SK-MEL-5 (cell line): ENCODE data around the gene SFMBT1. TPM values are rescaled to one million over a fixed set of nuclear protein-coding genes. Genes with fewer than 3 reads are reported as not detected.
A peak's percentile ranks its signal among the peaks of the same experiment; 100 is the strongest.
"Not testable (repeated sequence)": the region's sequence is repeated elsewhere in the genome, so short reads cannot be mapped to it uniquely, and the experiment has no call there.

Experiments used
- DNase-seq: peaks from one replicate; pipeline ENCODE4 v3.0.0-alpha.2; 2016; ENCODE audit warnings: low read depth, low spot score
- in situ Hi-C: cut with HindIII; loops from 2 replicates; pipeline ENCODE4 v1.10.0; 2016; ENCODE audit warnings: low sequenced_read_pairs, high pct_unique_total_duplicates, low pct_unique_long_range_greater_than_20kb
- total RNA-seq: library from RNA; depleted of rRNA; stranded (reverse); fragments of >200 nt; shearing (Covaris generic); gene quantifications from 2 replicates; pipeline ENCODE4 v1.2.3, GENCODE V29; 2014

SFMBT1 gene
- total RNA-seq, 1 experiment from 2014 or later, result 16.4 TPM

DNA sequence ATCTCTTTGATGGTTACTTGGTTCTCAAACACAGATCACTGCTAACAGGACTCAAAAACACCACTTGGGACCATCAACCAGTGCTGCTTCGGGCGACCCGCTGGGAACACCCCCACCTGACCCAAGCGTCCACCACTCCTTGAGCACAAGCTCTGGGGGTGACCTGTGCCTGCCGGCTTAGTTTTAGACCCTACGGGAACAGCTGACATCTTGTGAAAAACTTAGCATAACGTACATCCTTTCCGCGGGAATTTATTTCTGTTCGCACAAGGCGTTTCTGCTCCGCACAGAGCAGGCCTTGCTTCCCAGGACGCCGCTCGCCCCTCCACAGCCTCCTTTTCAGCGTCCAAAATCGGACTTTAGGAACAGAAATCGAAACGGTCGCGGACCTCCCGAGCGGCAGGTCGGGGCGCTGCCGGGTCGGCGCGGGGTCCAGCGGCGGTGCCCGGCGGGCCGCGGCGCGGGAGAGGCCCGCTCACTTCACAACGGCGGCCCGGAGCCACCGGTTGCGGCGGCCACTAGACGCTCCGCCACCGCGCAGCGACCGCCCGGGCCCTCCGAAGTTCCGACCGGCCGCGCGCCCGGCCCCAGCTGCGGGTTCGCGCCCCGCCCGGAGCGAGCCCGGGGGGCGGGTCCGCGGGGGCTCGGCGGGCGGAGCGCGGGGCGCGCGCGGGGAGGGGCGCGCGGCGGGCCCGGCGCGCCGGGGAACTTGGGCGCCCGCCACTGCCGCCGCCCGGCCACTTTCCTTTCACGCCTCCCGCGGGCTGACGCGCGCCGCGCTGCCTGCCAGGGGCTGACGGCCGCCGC is 959 bp downstream of the SFMBT1 start:
- peak; percentile 58 for DNase-seq
- in situ Hi-C loops, result no loop called here

DNA sequence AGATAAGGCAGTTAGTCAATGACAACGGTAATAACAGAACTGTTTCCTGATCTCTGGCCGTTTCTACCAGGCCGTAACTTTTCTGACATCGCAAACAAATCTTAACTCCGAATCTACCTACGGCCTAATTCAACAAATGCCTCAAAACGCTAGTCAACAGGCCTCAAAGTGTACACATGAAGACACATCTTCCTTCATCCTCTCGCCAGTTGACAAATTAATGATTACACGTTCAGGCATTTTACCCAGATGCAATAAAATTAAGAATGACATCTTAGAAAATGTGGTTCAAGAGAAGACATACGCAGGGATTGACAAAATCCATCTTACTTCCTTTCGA is 1.5 kb downstream of the SFMBT1 start:
- DNase-seq, result no peak
- in situ Hi-C loops, result no loop called here

DNA sequence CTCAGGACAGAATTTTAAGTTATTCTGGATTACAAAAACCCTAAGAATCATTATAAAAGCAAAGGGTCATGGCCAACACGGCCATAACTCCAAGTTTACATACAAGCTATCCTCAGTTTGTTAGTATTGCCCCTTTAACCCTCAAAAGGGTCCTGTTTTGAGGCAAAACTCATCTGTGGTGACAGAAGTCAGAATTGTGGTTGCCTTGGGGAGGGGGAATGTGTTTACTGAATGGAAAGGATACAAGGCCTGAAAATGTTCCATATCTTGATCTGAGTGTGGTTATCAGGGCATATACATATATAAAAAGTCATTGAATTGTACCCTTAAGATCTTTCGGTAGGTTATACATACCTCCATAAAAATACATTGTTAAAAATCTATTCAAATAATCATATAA is 2.1 kb downstream of the SFMBT1 start:
- no peak for DNase-seq
- in situ Hi-C loops, result no loop called here

DNA sequence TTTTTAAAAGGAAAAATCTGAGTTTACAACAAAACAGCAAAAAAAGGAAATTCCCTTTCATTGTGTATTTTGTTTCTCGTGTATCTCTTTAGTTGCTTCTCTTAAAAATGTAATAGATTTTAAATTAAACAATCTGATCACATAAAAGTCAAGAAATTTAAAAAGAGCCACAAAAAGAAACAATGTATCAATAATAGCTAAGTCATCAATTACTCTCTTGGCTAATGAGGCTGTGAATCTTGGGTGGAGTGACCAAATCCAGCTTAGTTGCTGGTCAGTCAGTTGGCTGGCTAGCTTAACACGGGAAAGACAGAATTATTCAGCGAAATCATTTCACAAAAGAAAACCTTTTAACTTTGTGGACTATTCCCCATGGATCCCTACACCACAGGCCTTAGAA is 3.2 kb downstream of the SFMBT1 start:
- DNase-seq, result no peak

DNA sequence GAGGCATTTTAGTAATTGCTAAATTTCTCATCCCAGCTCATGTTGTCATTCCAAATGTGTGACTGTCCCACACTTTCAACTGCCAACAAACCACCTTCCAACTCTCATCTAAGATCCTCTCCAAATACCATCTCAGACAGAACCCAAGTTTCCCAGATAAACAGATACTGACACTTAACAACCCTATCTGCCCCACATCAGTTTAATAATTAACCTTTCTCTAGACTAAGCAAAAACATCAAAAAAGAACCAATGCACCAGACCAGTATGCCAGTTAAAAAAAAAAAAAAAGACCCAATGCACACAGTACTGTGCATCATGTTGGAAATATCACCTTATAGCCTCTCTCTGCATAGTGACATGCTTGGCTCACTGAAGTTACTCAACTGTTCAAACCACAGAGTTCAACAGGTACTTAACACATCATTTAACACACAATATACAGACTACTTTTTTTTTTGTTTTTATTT is 5.5 kb downstream of the SFMBT1 start:
- in situ Hi-C loops, result no loop called here
- no peak for DNase-seq

More for the DNA sequence above, 3.2 kb downstream of the SFMBT1 start:
- in situ Hi-C loops, result no loop called here

DNA sequence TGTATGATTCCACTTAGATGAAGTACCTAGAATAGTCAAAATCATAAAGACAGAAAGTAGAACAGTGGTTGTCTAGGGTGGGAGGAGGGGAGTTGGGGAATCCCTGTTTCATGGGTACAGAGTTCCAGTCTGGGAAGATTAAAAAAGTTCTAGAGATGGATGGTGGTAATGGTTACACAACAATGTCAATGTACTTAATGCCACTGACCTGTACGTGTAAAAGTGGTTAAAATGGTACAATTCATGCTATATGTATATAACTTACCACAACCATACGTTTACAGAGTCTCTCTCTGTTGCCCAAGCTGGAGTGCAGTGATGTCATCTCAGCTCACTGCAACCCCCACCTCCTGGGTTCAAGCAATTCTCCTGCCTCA is 6.5 kb downstream of the SFMBT1 start:
- in situ Hi-C loops, result no loop called here
- DNase-seq, result no peak

DNA sequence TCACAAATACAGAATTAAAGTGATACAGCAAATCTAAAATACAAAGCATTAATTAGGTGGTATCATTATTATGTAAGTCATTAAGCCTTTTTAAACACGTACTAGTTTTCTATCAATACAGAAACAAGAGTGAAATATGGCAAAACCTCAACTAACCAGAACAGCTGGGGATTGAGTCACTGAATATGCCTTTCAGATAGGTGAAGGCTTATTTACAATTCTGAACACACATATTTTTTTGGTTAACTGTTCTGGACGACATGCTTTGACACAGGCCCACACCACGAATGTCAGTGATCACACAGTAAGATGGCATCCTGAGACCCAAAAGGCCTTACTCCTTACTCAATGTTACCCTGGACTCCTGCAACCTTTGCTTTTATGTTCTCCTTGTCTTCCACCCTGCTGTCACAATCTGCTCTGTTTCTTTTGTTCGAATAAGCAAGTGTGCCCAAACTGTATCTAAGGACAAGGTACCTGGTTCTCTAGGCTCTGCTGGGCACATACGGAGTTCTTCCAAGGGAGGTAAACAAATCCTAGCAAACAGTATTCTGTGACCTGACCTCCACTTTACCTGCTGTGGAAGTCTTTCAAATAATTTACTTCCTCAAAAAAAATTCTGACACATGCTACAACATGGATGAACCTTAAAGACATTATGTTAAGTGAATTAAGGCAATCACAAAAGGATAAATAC is 7.0 kb downstream of the SFMBT1 start:
- DNase-seq, result no peak
- in situ Hi-C loops, result no loop called here

DNA sequence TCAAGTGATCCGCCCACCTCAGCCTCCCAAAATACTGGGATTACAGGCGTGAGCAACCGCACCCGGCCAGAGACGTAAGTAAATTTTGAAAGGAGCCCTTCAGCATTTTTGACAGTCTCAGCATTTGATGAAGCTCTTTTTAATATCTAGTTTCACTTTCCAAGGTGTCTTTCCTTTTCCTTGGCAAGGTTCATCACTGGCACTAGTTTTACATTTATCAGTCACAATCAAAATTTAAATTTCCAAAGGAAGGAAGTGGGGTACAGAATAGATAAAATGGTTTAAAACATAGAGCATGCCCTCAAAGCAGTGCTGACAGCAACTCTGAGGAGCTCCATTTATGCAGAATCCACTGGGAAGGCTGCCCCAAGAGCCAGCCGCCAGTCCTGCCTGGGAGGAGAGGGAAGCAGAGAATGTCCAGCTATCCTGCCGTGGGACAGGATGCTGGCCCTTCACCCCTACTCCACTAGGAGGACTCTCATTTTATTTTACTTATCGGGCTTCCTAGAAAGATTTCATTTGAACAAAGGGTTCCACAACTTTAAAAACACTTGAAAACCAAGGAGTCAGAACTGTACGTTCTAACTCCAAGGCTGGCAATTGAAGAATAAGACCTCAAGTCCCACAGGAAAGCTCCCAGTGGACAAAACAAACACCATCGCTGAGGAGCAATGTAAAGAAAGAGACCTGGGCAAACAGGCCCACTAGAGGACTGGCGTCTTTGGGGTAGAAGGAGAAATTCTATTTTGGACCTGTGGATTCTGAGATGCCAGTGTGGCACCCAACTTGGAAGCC is 9.9 kb downstream of the SFMBT1 start:
- DNase-seq, result no peak
- in situ Hi-C loops, result no loop called here

DNA sequence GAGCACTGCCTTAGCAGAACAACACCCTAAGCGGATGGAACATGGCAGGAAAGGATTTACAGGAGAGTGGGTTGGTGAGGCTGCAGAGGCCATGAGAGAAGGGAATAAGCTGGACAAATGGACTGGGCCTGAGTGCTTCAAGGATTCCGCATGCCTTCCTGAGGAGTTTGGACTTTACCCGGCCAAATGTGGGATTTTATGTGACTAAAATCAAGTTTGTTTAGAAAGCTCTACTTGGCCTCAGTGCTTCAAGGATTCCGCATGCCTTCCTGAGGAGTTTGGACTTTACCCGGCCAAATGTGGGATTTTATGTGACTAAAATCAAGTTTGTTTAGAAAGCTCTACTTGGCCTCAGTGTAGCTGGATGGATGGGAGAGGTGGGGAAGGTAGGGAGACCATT is 10.9 kb downstream of the SFMBT1 start:
- in situ Hi-C loops, DNase-seq: not testable (repeated sequence)

DNA sequence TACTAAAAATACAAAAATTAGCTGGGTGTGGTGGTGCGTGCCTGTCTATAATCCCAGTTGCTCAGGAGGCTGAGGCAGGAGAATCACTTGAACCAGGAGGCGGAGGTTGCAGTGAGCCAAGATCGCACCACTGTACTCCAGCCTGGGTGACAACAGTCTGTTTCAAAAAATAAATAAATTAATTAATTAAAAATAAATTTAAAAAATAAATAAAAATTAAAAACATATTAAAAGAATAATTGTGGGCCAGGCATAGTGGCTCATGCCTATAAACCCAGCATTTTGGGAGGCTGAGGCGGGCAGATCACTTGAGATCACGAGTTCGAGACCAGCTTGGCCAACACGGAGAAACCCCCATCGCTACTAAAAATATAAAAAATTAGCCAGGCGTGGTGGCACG is 11.5 kb downstream of the SFMBT1 start:
- in situ Hi-C loops, DNase-seq: not testable (repeated sequence)

DNA sequence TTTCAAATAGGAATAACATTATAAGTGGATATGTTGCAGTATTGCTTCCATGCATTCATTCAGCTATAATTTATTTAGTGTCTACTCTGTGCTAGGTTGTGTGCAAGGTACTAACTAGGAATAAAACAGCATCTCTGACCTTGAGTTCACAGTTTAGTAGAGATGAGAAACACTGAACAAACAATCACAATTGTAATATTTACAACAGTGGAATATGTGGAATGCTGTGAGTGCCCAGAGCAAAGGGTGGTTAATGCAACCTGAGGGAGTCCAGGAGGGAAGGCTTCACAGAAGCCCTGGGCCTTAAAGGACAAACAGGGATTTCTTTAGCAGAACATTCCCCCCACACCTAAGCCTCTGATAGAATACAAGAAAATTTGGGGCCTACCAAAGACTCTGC is 13.3 kb downstream of the SFMBT1 start:
- no peak for DNase-seq
- in situ Hi-C loops, result no loop called here

DNA sequence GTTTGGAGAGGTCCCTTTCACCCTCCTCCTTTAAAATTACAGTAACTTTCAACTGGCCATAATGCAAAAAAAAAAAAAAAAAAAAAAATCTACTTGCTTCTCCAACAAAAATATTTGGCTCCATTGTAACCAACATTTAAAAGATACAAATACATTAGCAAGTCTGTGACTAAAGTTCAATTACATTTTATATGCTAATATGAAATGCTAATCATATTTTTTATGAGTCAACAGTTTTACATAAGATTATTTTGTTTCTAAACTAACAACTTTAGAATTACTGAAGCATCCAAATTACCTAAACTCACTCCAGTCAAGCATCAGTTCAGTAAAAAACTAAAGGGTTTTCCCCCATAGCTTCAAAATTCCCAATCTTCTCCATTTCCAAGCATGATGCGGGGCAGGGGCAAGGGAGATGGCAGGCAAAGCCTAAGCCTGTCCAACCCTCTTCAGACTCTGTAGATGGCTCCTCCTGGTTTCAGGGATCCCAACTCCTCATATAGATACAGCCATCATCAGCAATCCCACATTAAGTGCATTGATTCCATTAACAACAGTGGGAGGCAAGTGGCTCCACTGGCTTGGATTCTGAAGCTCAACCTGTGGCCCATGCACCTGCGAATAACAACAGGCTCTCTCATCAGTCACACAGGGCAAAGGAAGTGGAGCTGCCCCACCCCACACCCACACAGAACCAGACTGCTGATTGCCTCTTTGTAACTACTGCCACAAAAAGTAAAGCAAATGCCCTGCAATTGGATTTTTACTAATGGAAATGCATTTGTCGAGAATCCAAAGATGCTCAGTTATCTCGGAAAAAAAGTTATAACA is 15.0 kb downstream of the SFMBT1 start:
- in situ Hi-C loops, result no loop called here
- DNase-seq, result no peak

DNA sequence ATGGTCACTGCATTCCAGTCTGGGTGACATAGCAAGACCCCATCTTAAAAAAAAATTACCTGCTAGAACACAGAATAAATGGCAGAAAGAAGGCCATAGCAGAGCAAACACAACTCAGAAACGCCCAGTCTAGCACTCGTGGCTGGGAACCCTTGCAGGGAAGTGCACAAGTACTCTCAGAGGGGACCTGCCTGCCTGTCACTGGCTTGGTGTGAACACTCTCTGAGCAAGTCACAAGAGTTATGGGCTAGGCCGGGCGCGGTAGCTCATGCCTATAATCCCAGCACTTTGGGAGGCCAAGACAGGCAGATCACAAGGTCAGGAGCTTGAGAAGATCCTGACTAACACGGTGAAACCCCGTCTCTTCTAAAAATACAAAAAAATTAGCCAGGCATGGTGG is 17.2 kb downstream of the SFMBT1 start:
- in situ Hi-C loops, result no loop called here
- DNase-seq, result no peak

DNA sequence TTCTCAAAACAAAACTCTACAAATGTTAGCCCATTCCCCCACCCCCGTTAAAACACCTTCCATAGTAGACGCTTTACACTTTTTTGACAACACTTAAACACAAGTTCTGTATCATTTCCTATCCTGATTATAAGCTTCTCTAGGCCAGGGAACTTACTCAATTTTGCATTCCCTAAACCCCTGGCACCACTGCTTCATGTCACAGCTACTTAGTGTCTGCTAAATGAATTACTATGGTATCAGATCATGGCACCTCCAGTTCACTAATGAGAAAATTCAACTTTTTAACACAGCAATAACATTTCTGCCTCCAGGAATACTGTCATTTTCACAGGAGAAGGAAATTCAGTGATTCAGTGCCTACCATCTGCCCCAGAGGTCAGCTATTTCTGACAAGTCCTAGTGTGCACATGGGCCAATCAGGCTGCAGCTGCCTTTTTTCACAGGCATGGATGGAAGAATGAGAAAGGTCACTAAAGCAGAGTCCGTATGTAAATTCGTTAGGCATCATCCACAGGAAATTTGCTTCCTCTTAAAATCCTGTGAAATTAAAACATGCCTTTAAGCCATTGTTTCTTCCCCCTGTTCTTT is 18.5 kb downstream of the SFMBT1 start:
- in situ Hi-C loops, result no loop called here
- DNase-seq, result no peak

DNA sequence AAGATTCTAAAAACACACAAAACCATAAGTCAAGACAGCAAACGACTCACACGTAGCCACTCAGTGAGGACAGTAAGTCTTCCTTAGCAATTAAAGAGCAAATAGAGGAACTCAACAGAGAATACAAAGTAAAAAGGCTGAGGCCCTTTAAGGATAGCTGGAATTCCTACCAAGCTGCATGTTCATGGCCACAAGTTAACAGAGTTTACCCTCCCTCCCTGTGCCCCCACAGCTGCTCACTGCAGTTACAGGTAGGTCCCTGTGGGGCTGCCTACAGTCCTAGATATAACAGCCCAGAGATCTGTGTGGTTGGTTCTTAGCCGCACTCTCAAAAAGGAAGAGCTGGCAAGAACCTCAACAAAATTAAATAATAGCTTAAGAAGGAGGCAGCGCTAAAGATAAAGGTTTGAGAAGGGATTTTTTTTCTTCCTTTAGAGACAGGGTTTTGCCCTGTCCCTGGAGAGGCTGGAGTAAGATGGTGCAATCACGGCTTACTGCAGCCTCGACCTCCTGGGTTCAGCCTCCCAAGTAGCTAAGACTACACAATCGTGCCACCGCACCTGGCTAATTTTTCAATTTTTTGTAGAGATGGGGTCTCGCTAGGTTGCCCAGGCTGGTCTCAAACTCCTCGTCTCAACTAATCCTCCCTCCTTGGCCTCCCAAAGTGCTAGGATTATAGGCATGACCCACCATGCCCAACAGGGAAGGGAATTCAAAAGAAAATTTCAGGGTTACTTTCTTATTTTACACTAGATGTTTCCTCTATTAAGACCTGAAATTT is 19.3 kb downstream of the SFMBT1 start:
- in situ Hi-C loops, result no loop called here
- DNase-seq, result no peak

DNA sequence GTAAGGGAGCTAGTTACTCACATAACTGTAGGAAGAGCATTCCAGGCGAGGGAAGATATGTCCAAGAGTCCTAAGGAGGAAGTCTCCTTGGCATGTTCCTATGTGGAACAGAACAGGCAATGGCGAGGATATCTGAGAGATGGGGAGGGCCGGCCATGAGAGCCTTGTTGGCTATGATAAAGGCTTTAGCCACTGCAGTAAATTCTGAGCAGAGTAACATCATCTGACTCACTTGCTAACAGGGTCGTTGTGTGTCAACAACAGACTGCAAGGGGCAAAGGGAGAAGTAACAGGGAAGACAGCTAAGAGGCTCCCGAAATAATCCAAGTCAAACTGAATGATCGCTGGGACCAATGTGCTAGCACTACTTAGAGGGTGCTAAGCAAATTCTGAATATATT is 21.6 kb downstream of the SFMBT1 start:
- no peak for DNase-seq

More for the DNA sequence above, 21.6 kb downstream of the SFMBT1 start:
- in situ Hi-C loops, result no loop called here
